OCI-M2 (cell line): ENCODE measurements around the gene KRTAP1-3.
"Not testable (repeated sequence)": the region's sequence is repeated elsewhere in the genome, so short reads cannot be mapped to it uniquely, and the experiment has no call there.

Source experiments
- DNase-seq: peaks from one replicate; lab custom pipeline; 2025; ENCODE audit not compliant: unreplicated experiment; lab: John Stamatoyannopoulos, UW

The KRTAP1-3 gene

GRCh38 chr17:41034346-41034935, at the start of gene KRTAP1-3:
Gene KRTAP1-3 (minus strand): TSS chr17:41034874. CDS start chr17:41034821, 53 bp downstream.
- not testable (repeated sequence) for DNase-seq

GRCh38 chr17:41084100-41084856, 49.6 kb upstream of the KRTAP1-3 start, which contains the start of gene KRTAP4-7:
Gene KRTAP4-7 (plus strand): TSS chr17:41084150. CDS start chr17:41084207, 57 bp downstream.
- not testable (repeated sequence) for DNase-seq

GRCh38 chr17:41083427-41083826, 48.8 kb upstream of the KRTAP1-3 start:
- not testable (repeated sequence) for DNase-seq

- no peak for DNase-seq
Measured at GRCh38 chr17:41082626-41083025, 48.0 kb upstream of the KRTAP1-3 start.

- DNase-seq = no peak
Measured at GRCh38 chr17:41076788-41077187, 42.1 kb upstream of the KRTAP1-3 start.

GRCh38 chr17:41073676-41074075, 39.0 kb upstream of the KRTAP1-3 start:
- no peak for DNase-seq

GRCh38 chr17:41071606-41072360, 37.1 kb upstream of the KRTAP1-3 start:
- no peak for DNase-seq

GRCh38 chr17:41069031-41069430, 34.4 kb upstream of the KRTAP1-3 start:
- DNase-seq = no peak

GRCh38 chr17:41067281-41067680, 32.6 kb upstream of the KRTAP1-3 start:
- no peak for DNase-seq

GRCh38 chr17:41065829-41066624, 31.4 kb upstream of the KRTAP1-3 start, which contains the start of gene KRTAP2-4:
Gene KRTAP2-4 (minus strand): TSS chr17:41065879. CDS start chr17:41065845, 34 bp downstream.
- DNase-seq = no peak

GRCh38 chr17:41065016-41065689, 30.5 kb upstream of the KRTAP1-3 start:
- not testable (repeated sequence) for DNase-seq

- no peak for DNase-seq
Measured at GRCh38 chr17:41064301-41064700, 29.6 kb upstream of the KRTAP1-3 start.

- DNase-seq = no peak
Measured at GRCh38 chr17:41063449-41063848, 28.8 kb upstream of the KRTAP1-3 start.

- no peak for DNase-seq
Measured at GRCh38 chr17:41061964-41062363, 27.3 kb upstream of the KRTAP1-3 start.

GRCh38 chr17:41060052-41060604, 25.5 kb upstream of the KRTAP1-3 start, which contains the start of gene KRTAP2-3:
Gene KRTAP2-3 (minus strand): TSS chr17:41060114. CDS start chr17:41060050, 64 bp downstream.
- no peak for DNase-seq

GRCh38 chr17:41059276-41060051, 24.8 kb upstream of the KRTAP1-3 start:
- DNase-seq = not testable (repeated sequence)

GRCh38 chr17:41058741-41059140, 24.1 kb upstream of the KRTAP1-3 start:
- DNase-seq = no peak

- no peak for DNase-seq
Measured at GRCh38 chr17:41057547-41057946, 22.9 kb upstream of the KRTAP1-3 start.

- not testable (repeated sequence) for DNase-seq
Measured at GRCh38 chr17:41055130-41055529, 20.5 kb upstream of the KRTAP1-3 start, which contains the start of gene KRTAP2-2. Gene KRTAP2-2 (minus strand): TSS chr17:41055230. CDS start chr17:41055211, 19 bp downstream.
